ENCODE data around the gene COL6A3. TPM values are rescaled to one million over a fixed set of nuclear protein-coding genes. Genes with fewer than 3 reads are reported as not detected.

The COL6A3 gene
- total RNA-seq, 1 donor from 2014 or later: 124 TPM

DNA sequence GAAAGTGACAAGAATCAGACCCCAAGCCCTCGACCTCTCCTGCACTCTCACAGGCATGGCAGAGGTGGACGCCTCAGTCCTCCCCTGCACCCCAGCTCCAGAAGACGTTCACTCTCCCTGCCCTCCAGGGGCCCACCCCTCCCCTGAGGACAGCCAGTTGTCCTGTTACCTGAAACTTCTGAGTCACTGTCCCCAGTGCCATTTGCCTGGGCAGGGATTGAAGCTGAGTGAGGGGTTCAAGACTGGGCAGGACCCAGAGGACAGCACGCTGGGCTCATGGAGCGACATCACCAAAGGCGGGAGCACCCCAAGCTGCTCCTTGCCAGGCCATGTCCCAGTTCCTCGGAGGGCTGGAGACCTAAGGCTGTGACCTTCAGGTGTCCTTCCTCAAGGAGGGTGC, 34.2 kb upstream of the COL6A3 start:
- H3K36me3 ChIP-seq (ENCODE audit: control insufficient read depth, insufficient read depth, low read length): no peaks in the 10 kb centered on the region
- H3K27me3 ChIP-seq (ENCODE audit: control insufficient read depth, insufficient read depth, low read length): no peaks in the 10 kb centered on the region
- H3K4me3 ChIP-seq (ENCODE audit: low read depth, low read length): no peak overlapping the region
- TF ChIP-seq, protein P1, sequence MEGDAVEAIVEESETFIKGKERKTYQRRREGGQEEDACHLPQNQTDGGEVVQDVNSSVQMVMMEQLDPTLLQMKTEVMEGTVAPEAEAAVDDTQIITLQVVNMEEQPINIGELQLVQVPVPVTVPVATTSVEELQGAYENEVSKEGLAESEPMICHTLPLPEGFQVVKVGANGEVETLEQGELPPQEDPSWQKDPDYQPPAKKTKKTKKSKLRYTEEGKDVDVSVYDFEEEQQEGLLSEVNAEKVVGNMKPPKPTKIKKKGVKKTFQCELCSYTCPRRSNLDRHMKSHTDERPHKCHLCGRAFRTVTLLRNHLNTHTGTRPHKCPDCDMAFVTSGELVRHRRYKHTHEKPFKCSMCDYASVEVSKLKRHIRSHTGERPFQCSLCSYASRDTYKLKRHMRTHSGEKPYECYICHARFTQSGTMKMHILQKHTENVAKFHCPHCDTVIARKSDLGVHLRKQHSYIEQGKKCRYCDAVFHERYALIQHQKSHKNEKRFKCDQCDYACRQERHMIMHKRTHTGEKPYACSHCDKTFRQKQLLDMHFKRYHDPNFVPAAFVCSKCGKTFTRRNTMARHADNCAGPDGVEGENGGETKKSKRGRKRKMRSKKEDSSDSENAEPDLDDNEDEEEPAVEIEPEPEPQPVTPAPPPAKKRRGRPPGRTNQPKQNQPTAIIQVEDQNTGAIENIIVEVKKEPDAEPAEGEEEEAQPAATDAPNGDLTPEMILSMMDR (IDR thresholded peaks at IDR 0.05; ENCODE audit: insufficient read depth, low read length, poor library complexity, severe bottlenecking): no peak
- DNase-seq (ENCODE audit: low read depth): no peak

DNA sequence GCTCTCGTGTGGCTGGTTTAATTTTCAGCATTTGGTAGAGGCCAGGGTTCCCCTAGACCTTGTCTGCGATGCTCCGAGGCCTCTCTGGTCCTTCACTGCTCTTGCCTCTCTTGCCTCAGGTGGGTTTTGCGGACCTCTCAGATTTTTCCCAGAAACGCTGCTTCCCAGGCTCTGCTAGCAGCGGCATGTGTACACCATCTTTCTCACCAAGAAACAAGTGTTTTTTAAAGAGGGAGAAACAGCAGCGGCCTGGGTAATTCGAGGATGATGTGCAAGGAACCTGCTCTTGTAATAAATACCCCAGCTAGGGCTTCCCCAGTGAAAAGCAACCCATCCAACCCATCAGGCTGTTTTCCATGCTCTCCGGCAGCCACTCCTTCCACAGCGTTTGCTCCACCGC, 33.5 kb upstream of the COL6A3 start:
- H3K4me3 ChIP-seq (ENCODE audit: low read depth, low read length): no peak overlapping the region
- no peak for DNase-seq (ENCODE audit: low read depth)
- no peaks in the 10 kb centered on the region for H3K27me3 ChIP-seq (ENCODE audit: control insufficient read depth, insufficient read depth, low read length)
- TF ChIP-seq, protein P1 (IDR thresholded peaks at IDR 0.05; ENCODE audit: insufficient read depth, low read length, poor library complexity, severe bottlenecking): no peak
- no peaks in the 10 kb centered on the region for H3K36me3 ChIP-seq (ENCODE audit: control insufficient read depth, insufficient read depth, low read length)

GRCh38 chr2:237446338-237446665, 32.3 kb upstream of the COL6A3 start:
- H3K4me3 ChIP-seq (ENCODE audit: low read depth, low read length): no peak overlapping the region
- H3K36me3 ChIP-seq (ENCODE audit: control insufficient read depth, insufficient read depth, low read length): no peaks in the 10 kb centered on the region
- TF ChIP-seq, protein P1 (IDR thresholded peaks at IDR 0.05; ENCODE audit: insufficient read depth, low read length, poor library complexity, severe bottlenecking): no peak
- no peaks in the 10 kb centered on the region for H3K27me3 ChIP-seq (ENCODE audit: control insufficient read depth, insufficient read depth, low read length)
- no peak for DNase-seq (ENCODE audit: low read depth)

DNA sequence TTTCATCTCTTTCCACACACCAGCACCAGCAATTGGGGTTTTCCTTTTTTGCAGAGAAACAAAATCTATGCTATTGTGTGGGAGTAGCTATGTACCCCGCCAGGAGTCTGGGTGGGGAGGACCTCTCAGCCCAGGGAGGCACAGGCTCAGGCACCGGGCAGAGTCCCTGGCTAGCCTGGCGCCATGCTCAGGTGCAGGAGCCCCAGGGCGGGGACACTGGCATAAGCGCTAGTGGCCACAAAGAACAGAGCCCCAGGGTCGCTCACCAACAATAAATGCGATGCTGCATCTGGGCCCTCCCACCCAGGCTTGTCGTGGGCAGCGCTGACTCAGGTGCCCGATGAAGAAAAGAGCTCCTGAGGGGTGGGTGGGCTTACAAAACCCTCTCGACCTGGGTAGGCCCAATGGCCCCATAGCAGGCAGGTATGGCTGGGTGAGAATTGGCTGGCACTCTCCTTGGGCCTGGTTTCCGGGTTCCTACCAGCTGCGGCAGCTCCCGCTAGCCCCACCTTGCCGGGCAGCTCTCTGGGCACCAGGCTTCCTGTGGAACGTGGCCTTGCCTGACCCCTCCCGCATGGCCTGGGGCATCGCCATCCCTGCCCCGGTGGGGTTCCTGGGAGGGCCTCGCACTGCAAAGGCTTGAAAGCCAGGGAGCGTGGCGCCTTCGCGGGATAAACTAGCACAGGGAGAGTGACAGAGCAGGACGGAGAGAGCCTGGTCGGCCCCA, 31.8 kb upstream of the COL6A3 start:
- DNase-seq (ENCODE audit: low read depth): no peak
- Histone ChIP-seq H3K36me3 (ENCODE audit: control insufficient read depth, insufficient read depth, low read length) (no peaks in the 10 kb centered on the region), H3K27me3 (ENCODE audit: control insufficient read depth, insufficient read depth, low read length) (no peaks in the 10 kb centered on the region), H3K4me3 (ENCODE audit: low read depth, low read length) (no peak overlapping the region)
- TF ChIP-seq, protein P1 (IDR thresholded peaks at IDR 0.05; ENCODE audit: insufficient read depth, low read length, poor library complexity, severe bottlenecking): no peak

- Histone ChIP-seq H3K27me3 (ENCODE audit: control insufficient read depth, insufficient read depth, low read length) (no peaks in the 10 kb centered on the region), H3K4me3 (ENCODE audit: low read depth, low read length) (no peak overlapping the region), H3K36me3 (ENCODE audit: control insufficient read depth, insufficient read depth, low read length) (no peaks in the 10 kb centered on the region)
- TF ChIP-seq, protein P1 (IDR thresholded peaks at IDR 0.05; ENCODE audit: insufficient read depth, low read length, poor library complexity, severe bottlenecking): no peak
- no peak for DNase-seq (ENCODE audit: low read depth)
Observed at GRCh38 chr2:237444071-237444470, 30.1 kb upstream of the COL6A3 start.
